Measurements from ENCODE around the gene CHRD.

Gene CHRD

DNA sequence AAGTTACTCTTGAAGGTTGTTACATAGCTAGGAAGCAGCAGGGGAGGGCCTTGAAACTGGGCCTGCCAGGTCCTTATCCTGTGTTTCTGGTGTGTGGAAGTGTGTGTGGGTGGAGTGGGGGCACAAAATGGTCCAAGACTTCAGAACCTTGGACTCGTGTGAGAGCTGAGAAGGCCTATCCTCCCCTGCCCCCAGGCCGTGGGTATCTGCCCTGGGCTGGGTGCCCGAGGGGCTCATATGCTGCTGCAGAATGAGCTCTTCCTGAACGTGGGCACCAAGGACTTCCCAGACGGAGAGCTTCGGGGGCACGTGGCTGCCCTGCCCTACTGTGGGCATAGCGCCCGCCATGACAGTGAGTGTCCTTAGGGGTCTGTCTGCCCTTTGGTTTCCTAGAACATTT, 4.5 kb downstream of the CHRD start:
- DNase-seq: no peak

DNA sequence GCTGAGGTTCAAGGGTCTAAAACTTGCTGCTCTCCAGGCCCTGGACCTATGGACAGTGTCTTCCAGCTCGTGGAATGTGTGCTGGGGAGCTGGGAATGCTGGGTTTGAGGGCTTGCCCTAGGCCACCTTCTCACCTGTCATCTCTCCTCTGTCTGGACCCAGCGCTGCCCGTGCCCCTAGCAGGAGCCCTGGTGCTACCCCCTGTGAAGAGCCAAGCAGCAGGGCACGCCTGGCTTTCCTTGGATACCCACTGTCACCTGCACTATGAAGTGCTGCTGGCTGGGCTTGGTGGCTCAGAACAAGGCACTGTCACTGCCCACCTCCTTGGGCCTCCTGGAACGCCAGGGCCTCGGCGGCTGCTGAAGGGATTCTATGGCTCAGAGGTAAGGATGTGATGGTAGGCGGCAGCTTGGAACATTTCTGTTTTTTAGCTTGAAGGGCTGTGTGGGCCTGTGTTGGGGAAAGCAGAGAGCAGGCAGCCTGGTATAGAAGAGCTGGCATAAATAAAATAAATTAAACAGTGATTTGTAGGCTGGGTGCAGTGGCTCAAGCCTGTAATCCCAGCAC, 5.1 kb downstream of the CHRD start:
- DNase-seq: no peak

DNA sequence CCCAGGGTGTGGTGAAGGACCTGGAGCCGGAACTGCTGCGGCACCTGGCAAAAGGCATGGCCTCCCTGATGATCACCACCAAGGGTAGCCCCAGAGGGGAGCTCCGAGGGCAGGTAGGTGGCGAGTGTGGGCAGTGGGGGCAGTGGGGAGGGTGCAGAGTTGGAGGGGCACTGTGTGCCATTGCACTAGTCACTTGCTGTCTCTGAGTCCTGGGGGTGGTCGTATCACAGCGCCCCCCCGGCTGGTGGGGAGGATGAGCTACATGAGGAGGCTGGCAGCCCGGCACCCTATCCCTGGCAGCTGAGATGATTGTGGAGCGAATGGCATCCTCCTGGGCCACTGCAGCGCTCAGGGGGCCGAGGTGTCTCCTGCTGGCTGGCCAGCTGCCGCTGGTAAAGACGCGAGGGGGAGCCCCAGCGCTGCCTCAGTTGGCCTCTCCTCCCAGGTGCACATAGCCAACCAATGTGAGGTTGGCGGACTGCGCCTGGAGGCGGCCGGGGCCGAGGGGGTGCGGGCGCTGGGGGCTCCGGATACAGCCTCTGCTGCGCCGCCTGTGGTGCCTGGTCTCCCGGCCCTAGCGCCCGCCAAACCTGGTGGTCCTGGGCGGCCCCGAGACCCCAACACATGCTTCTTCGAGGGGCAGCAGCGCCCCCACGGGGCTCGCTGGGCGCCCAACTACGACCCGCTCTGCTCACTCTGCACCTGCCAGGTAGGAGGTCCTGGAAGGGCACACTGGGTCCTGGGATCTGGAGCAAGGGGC, 6.4 kb downstream of the CHRD start:
- DNase-seq: no peak

DNA sequence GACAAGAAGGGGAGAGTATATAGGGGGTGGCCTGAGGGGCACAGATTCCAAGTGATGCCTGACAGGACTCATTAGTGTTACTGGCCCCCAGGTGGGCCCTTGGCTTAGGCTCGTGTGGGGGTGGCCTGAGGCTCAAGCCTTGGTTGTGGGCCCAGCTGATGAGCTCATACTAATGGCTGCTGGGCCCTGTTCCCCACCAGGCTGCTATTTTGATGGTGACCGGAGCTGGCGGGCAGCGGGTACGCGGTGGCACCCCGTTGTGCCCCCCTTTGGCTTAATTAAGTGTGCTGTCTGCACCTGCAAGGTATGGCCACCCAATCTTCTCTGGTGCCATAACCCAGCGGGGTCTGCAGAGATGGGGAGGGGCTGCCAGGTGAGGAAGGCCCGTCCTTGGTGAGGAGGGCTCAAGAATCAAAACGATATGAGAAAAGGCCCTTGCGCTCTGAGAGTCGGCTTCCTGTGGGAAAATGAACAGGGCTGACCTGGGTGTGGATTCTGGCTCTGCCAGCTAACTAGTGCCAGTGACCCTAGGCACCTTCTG, 7.4 kb downstream of the CHRD start:
- DNase-seq: no peak

- DNase-seq: no peak
Measured at GRCh38 chr3:184388164-184388935, 8.5 kb downstream of the CHRD start.

GRCh38 chr3:184388936-184389230, 9.0 kb downstream of the CHRD start:
- no peak for DNase-seq

GRCh38 chr3:184389384-184389783, 9.5 kb downstream of the CHRD start:
- no peak for DNase-seq

- no peak for DNase-seq
Measured at GRCh38 chr3:184389935-184390528, 10.2 kb downstream of the CHRD start.

DNA sequence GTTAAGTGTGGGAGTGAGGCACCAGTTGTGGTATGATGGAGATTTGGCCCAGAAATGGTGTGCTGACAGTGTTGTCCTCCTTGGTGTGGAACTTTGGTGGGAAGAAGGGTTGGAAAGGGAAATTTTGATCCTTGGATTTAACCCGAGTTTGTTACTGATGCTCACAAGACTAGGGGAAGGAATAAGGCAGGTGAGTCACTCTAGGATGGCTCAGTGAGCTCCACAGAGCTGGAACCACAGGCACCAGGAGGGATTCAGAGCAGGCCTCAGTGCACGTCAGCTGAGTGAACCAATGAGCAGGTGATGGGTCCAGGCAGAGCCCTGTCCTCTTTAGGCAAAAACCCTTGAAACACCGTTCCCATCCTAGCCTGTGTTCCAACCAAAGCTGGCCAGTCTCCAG, 11.4 kb downstream of the CHRD start:
- no peak for DNase-seq

DNA sequence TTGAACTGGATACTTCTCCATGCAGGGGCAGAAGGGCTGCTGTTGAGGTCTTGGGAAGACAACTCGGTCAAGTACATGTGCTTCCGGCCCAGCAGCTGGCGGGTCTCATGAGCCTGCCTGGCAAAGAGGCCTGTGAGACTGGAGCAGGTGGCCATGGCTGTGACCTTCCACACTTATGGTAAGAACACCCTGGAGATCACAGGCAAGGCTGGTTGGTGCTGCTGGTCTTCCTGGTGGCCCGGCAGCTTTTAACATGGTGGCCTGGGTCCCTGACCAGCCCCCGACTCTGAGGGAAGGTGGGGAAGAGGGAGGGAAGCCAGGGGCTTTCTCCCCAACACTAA, 15.4 kb downstream of the CHRD start:
- DNase-seq: no peak

- DNase-seq: no peak
Measured at GRCh38 chr3:184399410-184399809, 19.6 kb downstream of the CHRD start.

DNA sequence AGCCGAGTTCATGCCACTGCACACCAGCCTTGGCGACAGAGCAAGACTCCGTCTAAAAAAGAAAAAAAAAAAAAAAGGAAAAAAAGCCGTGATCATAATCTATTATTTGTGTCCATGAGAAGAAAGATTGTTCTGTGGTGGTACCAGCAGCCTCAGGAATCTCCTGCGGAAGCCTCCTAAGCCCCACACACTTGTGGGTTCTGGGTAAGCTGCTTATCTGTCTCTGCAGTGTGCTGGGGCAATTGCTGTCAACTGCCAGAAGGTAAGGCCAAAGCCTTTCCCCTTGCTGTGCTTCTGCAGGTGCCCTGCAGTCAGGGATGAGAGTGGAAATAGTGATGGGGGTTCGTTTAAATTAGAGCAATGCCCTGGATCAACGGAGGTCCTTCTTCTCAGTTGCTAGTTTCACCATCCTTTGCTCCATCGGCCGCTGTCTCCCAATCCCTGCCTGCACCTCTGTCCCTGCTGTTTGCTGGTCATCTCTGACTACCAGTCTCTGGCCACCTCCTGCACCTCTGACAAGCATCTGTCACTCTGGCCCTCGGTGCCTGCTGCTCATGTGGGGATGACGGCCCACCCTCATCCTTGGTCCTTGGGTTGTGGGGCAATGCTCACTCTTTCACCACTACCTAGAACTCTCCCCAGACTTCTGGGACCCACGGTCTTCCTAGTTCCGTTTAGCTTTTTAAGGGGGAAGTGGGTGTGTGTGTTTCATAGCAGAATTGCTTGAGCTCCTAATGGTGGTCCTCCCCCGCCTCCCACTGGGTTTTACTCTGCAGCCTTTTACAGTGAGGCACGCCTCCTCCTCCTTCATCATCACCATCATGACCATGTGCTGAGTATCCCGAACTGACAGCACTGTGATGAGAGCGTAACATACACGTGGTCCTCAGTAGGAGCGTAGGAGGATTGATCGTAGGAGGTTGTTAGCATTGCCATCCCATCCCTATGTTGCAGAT, 25.5 kb downstream of the CHRD start:
- DNase-seq: no peak

DNA sequence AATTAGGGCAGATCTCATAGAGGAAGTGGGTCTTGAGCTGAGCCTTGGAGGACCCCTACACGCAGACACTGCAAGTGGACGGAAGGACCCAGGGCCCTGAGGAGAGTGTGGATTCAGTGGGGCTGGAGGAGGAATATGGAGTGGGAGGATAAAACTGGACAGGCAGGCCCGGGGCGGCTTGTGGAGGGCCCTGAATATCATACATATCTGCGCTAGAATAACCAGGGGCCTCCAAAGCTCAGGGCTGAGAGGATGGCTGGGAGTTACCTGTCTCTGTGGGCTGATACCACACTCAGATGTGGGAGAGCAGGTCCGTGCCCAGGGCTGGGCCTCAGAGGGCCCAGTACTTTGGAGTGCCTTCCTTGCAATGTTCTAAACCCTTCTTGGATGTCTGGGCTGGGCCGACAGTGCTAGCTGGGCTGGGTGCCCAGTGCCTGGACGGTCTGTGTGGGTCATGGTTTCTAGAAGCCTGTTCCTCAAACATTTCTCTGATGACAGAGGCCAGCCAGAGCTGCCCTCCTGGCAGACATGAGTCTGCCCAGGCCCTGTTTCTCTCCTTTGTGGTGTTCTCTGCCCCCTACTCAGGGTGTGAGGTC, 29.6 kb downstream of the CHRD start:
- DNase-seq: no peak

- DNase-seq: no peak
Measured at GRCh38 chr3:184409946-184410500, 30.2 kb downstream of the CHRD start.

- no peak for DNase-seq
Measured at GRCh38 chr3:184414418-184415202, 34.8 kb downstream of the CHRD start.

DNA sequence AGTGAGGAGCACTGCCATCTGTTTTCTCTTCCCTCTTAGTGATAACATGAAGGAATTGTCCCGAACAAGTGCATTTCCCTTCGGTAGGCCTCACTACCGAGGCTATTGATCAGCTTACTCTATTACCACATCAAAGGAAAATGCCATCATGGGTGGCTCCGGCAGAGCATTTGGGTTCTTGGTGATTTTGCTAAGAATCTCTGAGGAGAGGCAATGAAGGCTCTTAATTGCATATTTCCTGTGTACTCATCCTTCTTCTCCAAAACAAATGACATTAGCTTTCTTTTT, 35.3 kb downstream of the CHRD start:
- no peak for DNase-seq

DNA sequence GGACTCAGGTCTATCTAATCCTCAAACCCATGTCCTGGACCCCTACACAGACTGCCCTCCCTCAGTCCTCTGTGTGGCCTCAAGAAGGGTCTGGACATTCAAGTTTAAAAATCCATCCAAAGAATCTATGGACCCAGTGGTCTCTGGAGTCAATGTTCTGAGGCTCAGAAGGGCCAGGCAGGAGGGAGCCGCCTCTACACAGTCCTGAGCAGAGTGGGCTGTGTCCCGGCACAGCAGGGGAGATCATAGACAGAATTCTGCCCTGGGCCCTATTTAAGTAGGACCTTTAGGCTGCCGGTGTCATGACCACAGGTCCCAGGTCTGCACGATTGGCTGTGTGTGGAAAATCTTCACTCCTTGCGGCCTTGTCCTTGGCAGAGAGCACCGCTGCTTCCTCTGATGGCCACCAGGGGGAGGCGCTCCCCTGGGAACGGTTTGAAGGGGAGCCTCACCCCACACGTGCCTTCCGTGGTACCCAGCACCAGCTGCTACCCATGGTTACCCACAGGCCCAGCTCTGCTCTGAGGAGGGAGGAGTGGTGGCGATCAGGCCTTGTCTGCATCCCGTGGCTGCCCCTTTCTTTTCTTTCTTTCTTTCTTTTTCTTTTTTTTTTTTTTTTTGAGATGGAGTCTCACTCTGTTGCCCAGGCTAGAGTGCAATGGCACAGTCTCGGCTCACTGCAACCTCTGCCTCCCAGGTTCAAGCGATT, 37.9 kb downstream of the CHRD start:
- peak; percentile 19 for DNase-seq

DNA sequence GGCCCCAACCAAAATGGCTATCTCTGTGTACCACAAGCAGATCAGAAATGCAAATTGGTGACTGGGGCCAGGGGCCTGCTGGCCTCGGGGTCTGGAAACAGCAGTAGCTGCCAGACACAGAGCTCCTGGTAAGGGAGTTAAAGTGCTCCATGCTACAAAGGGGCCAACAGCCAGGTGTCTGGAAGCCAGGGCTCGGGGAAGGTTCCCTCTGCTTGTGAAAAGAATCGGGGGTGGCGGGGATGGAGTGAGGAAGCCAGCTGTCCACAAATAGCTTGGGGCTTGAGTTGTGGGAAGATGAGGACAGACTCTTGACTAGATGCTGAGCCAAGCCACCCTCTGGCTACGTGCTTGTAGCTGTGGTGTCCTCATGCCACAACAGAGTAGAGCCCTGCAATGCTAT, 39.3 kb downstream of the CHRD start:
- DNase-seq: no peak

- no peak for DNase-seq
Measured at GRCh38 chr3:184423561-184423960, 43.7 kb downstream of the CHRD start.

GRCh38 chr3:184426691-184427141, 46.9 kb downstream of the CHRD start:
- DNase-seq: no peak
